ENCODE measurements around the gene ACTR1B. TPM values are rescaled to one million over a fixed set of nuclear protein-coding genes. Genes with fewer than 3 reads are reported as not detected.
"Not testable (repeated sequence)": the region's sequence is repeated elsewhere in the genome, so short reads cannot be mapped to it uniquely, and the experiment has no call there.

ACTR1B gene
- total RNA-seq (ENCODE audit: low replicate concordance), result 42.9 and 73.2 TPM in 2 replicates

DNA sequence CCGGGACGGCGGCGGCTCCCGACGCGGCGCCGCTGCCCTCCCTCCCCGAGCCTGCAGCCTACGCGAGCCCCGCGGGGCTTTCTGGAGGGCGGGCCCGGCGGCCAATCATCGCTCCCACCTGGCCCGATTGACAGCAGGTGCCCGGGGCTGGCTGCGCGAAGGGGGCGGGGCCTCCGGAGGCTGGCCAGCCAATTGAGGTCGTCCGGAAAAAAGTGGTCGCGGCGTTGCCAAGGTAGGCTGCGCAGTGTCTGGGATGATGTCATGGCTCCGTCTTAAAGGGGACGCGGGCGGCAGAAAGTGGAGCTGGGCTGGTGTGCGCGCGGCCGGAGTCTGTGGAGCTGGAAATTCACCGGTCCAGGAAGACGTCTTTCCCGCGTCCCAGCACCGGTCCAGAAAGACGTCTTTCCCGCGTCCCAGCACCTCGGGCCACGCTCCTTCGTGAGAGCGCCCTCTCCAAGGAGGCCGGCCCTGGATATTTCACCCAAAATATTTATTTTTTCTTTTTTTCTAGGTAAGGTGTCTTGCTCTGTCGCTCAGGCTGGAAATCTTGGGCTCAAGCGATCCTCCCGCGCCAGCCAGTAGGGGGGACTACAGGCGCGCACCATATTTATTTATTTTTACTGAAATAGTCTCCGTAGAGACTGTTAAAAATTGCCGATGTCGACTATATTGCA is at the start of gene ACTR1B:
Gene ACTR1B, minus strand, starts transcription at position 83 of the 674 bp plus-strand sequence. CDS start 154 bp downstream, outside the sequence.
- Histone ChIP-seq H3K4me2 (peak within 1 kb of the TSS; percentile 95), H3K27ac (peak within 1 kb of the TSS; percentile 90), H3K4me1 (peaks cover 17% of the 10 kb centered on the region), H3K36me3 (no peaks in the 10 kb centered on the region), H2AFZ (replicated peaks) (peak within 1 kb of the TSS; percentile 80), H3K4me3 (peak within 1 kb of the TSS; percentile 69), H3K27me3 (no peaks in the 10 kb centered on the region), H3K9ac (peak within 1 kb of the TSS; percentile 71), H3K79me2 (ENCODE audit: low read depth) (peaks cover 29% of the 10 kb centered on the region), H3F3A (ENCODE audit: low read depth) (peaks cover 30% of the 10 kb centered on the region), H4K20me1 (ENCODE audit: low read depth) (peaks cover 34% of the 10 kb centered on the region), H3K9me3 (ENCODE audit: low read depth) (no peaks in the 10 kb centered on the region)
- Mint-ChIP-seq H3K27ac (peak within 1 kb of the TSS; percentile 97), H3K36me3 (no peaks in the 10 kb centered on the region), H3K4me3 (peak within 1 kb of the TSS; percentile 93), H3K27me3 (ENCODE audit: insufficient read depth, low read depth) (peaks cover 3% of the 10 kb centered on the region), H3K9me3 (no peaks in the 10 kb centered on the region), H3K4me1 (peaks cover 24% of the 10 kb centered on the region)
- no peak for TF ChIP-seq EZH2 (IDR thresholded peaks at IDR 0.05)
- TF ChIP-seq, protein P1, sequence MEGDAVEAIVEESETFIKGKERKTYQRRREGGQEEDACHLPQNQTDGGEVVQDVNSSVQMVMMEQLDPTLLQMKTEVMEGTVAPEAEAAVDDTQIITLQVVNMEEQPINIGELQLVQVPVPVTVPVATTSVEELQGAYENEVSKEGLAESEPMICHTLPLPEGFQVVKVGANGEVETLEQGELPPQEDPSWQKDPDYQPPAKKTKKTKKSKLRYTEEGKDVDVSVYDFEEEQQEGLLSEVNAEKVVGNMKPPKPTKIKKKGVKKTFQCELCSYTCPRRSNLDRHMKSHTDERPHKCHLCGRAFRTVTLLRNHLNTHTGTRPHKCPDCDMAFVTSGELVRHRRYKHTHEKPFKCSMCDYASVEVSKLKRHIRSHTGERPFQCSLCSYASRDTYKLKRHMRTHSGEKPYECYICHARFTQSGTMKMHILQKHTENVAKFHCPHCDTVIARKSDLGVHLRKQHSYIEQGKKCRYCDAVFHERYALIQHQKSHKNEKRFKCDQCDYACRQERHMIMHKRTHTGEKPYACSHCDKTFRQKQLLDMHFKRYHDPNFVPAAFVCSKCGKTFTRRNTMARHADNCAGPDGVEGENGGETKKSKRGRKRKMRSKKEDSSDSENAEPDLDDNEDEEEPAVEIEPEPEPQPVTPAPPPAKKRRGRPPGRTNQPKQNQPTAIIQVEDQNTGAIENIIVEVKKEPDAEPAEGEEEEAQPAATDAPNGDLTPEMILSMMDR (IDR thresholded peaks at IDR 0.05), result peak; percentile 70
- DNase-seq (ENCODE audit: low spot score), result peak; percentile 99

DNA sequence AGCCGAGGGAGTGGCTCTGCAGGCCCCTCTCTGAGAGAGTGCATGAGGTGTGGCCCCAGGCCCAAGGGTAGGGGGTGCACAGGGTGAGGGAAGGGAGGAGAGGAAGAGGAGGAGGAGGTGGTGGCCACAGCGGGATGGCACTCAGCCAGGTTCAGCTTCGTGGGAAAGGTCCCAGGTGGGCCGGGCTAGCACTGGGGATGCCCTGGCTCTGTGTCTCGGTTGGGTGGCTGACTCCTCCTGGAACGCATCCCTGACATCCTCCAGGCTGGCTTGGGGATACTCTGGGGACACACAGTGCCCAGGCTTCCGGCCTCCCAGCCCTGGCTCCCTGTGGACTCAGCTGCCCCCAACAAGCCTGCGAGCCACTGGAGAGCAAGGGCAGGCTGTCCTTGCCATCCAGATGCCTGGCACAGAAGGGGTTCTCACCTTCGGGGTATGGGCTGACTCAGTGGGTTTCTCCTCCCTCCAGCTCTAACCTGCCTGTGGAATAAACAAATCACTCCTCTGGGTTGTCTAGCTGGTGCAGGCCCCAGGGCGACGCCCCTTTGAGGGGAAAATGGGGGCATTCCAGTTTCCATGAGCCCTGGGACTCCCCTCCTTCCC is 49.0 kb upstream of the ACTR1B start:
- Mint-ChIP-seq H3K4me1 (peaks cover 20% of the 10 kb centered on the region), H3K36me3 (peaks cover 1% of the 10 kb centered on the region), H3K27me3 (ENCODE audit: insufficient read depth, low read depth) (peaks cover 10% of the 10 kb centered on the region), H3K9me3 (no peaks in the 10 kb centered on the region), H3K27ac (no peak overlapping the region), H3K4me3 (no peak overlapping the region)
- no peaks in the 10 kb centered on the region for H3K27me3 ChIP-seq
- no peak overlapping the region for H3K4me2 ChIP-seq
- H3K36me3 ChIP-seq, result no peaks in the 10 kb centered on the region
- H3K27ac ChIP-seq, result no peak overlapping the region
- no peak overlapping the region for H3K9ac ChIP-seq
- H4K20me1 ChIP-seq (ENCODE audit: low read depth), result no peaks in the 10 kb centered on the region
- H3F3A ChIP-seq (ENCODE audit: low read depth), result no peaks in the 10 kb centered on the region
- H3K9me3 ChIP-seq (ENCODE audit: low read depth), result no peaks in the 10 kb centered on the region
- TF ChIP-seq EZH2phosphoT487 (IDR thresholded peaks at IDR 0.05), result no peak
- TF ChIP-seq EZH2 (IDR thresholded peaks at IDR 0.05), result no peak
- TF ChIP-seq, protein P1 (IDR thresholded peaks at IDR 0.05), result no peak
- H3K4me3 ChIP-seq, result no peak overlapping the region
- H2AFZ ChIP-seq (replicated peaks), result peak overlapping the region; percentile 40
- no peaks in the 10 kb centered on the region for H3K79me2 ChIP-seq (ENCODE audit: low read depth)
- no peak for DNase-seq (ENCODE audit: low spot score)
- H3K4me1 ChIP-seq, result no peaks in the 10 kb centered on the region

DNA sequence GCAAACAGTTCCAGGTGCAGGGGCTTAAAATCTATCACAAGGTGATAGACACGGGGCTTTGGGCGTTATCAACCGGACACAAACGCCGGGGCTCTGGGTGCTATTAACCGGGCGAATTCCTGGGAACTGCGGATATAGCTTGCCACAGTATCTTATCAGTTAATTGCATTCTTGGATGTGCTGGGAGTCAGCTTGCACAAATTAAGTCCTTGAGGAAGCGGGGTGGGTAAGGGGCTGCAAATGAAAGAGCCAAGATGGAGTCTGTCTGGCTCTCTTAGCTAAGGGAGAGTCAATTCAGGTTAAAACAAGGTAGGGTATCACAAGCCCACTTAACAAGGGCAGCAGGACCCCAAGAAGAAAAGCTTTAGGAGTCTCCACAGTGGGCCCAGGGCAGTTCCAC is 48.3 kb upstream of the ACTR1B start:
- H3K27ac Mint-ChIP-seq, result peak overlapping the region; percentile 57
- H3K9ac ChIP-seq; H3K36me3 Mint-ChIP-seq; H3K27ac ChIP-seq; H3K4me3 Mint-ChIP-seq; H3K9me3 ChIP-seq (ENCODE audit: low read depth); H3K27me3 ChIP-seq; H2AFZ ChIP-seq (replicated peaks); H3K4me2 ChIP-seq; H3K9me3 Mint-ChIP-seq; H3K36me3 ChIP-seq; H3F3A ChIP-seq (ENCODE audit: low read depth); H3K4me1 ChIP-seq; H4K20me1 ChIP-seq (ENCODE audit: low read depth); DNase-seq (ENCODE audit: low spot score); H3K79me2 ChIP-seq (ENCODE audit: low read depth); H3K4me3 ChIP-seq: not testable (repeated sequence)
- peaks cover 10% of the 10 kb centered on the region for H3K27me3 Mint-ChIP-seq (ENCODE audit: insufficient read depth, low read depth)
- H3K4me1 Mint-ChIP-seq, result peaks cover 16% of the 10 kb centered on the region

DNA sequence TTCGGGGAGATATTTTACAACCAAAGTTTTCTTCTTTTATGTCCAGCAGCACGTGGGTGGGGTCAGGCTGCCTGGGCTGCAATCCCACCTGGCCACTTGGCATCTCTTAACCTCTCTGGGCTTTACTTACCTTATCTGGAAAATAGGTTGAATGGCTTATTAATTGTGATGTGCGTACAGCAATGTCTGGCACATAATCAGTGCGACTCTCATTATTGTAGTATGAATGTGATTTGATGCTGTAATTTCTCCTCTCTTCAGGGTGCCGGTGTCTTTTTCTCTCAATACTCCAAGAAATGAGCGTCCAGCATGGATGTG is 47.5 kb upstream of the ACTR1B start:
- Mint-ChIP-seq H3K9me3 (no peaks in the 10 kb centered on the region), H3K4me1 (peaks cover 12% of the 10 kb centered on the region), H3K36me3 (peaks cover 1% of the 10 kb centered on the region), H3K4me3 (no peak overlapping the region), H3K27ac (no peak overlapping the region), H3K27me3 (ENCODE audit: insufficient read depth, low read depth) (peaks cover 10% of the 10 kb centered on the region)
- Histone ChIP-seq H3K27me3 (no peaks in the 10 kb centered on the region), H3K79me2 (ENCODE audit: low read depth) (no peaks in the 10 kb centered on the region), H3K9me3 (ENCODE audit: low read depth) (no peaks in the 10 kb centered on the region), H3K9ac (no peak overlapping the region), H4K20me1 (ENCODE audit: low read depth) (no peaks in the 10 kb centered on the region), H2AFZ (replicated peaks) (no peak overlapping the region), H3K4me1 (no peaks in the 10 kb centered on the region), H3K27ac (no peak overlapping the region), H3F3A (ENCODE audit: low read depth) (no peaks in the 10 kb centered on the region), H3K36me3 (no peaks in the 10 kb centered on the region), H3K4me2 (no peak overlapping the region), H3K4me3 (no peak overlapping the region)
- no peak for DNase-seq (ENCODE audit: low spot score)
- TF ChIP-seq EZH2phosphoT487 (IDR thresholded peaks at IDR 0.05) (no peak), EZH2 (IDR thresholded peaks at IDR 0.05) (no peak)
- TF ChIP-seq, protein P1 (IDR thresholded peaks at IDR 0.05), result no peak

All from neural progenitor cell (in vitro differentiated cells).